Sigmoid colon (tissue), 7 donors: Measurements from ENCODE around the gene ATP5F1C. TPM values are rescaled to one million over a fixed set of nuclear protein-coding genes. Genes with fewer than 3 reads are reported as not detected.
A peak's percentile ranks its signal among the peaks of the same experiment; 100 is the strongest.
"Not testable (repeated sequence)": the region's sequence is repeated elsewhere in the genome, so short reads cannot be mapped to it uniquely, and the experiment has no call there.

Experiments used
- DNase-seq: peaks from one replicate; pipeline ENCODE4 v3.0.0-alpha.2; 2019
- H3K27ac ChIP-seq, 4 donors: fragments of 200-600 bp; sonication (generic); one replicate each; pipeline ENCODE4 v1.5.1; 2016 to 2019; ENCODE audit warnings: mild to moderate bottlenecking in 1 of 4
- H3K27me3 ChIP-seq, 3 donors: fragments of 200-600 bp; sonication (generic); one replicate each; pipeline ENCODE4 v1.5.1; 2019; ENCODE audit warnings: mild to moderate bottlenecking in 1 of 3
- H3K36me3 ChIP-seq, 4 donors: fragments of 200-600 bp; sonication (generic); one replicate each; pipeline ENCODE4 v1.5.1; 2016 to 2019
- H3K4me1 ChIP-seq, 4 donors: fragments of 200-600 bp; sonication (generic); one replicate each; pipeline ENCODE4 v1.5.1; 2017 to 2019
- H3K4me3 ChIP-seq, 4 donors: fragments of 200-600 bp; sonication (generic); one replicate each; pipeline ENCODE4 v1.5.1; 2017 to 2019; ENCODE audit warnings: mild to moderate bottlenecking in 2 of 4, moderate library complexity in 1 of 4
- H3K9me3 ChIP-seq, 4 donors: fragments of 200-600 bp in 3 of 4; sonication (generic) in 3 of 4; one replicate each; pipeline versions ENCODE4 v1.5.1 to v1.6.1; 2013 to 2019
- EP300 ChIP-seq, 4 donors: sonication (generic); formaldehyde crosslinking; IDR thresholded peaks; one replicate each; pipeline ENCODE4 v1.6.1; 2017; ENCODE audit warnings: antibody characterized with exemption in 4 of 4
- POLR2A ChIP-seq, 2 donors: fragments of 450-650 bp; IDR thresholded peaks; one replicate each; pipeline ENCODE4 v1.6.1; 2016; ENCODE audit warnings: antibody characterized with exemption in 2 of 2, mild to moderate bottlenecking in 2 of 2, moderate library complexity in 2 of 2
- POLR2AphosphoS5 ChIP-seq, 4 donors: sonication (generic); formaldehyde crosslinking; IDR thresholded peaks; one replicate each; pipeline ENCODE4 v1.6.1; 2017; ENCODE audit warnings: antibody characterized with exemption in 4 of 4
- WGBS, 2 donors: extraction: QIAGEN DNeasy Blood & Tissue Kit; methylation state at CpG; one replicate each; pipeline ENCODE4 v1.1.7; 2013; 5-methylcytosine and 5-hydroxymethylcytosine counted together
- intact Hi-C: fragments of 100-400 bp; cut with DNase I; formaldehyde crosslinking; loops from one replicate; pipeline ENCODE4 v1.15.1; 2023
- polyA plus RNA-seq, 3 donors: library from polyadenylated mRNA; stranded (reverse); fragments of 200-250 nt; gene quantifications; one replicate each; pipeline ENCODE4 v1.2.3, GENCODE V29; 2013
- total RNA-seq, 4 donors: library from RNA; depleted of rRNA; stranded (reverse); fragments of >200 nt; gene quantifications; one replicate each; pipeline ENCODE4 v1.1.0, GENCODE V29; 2016
- TF ChIP-seq, protein P1 (sequence below), 4 experiments: fragments of 450-650 bp in 3 of 4; fragments of 200-600 bp in 1 of 4; IDR thresholded peaks; one replicate each; pipeline ENCODE4 v1.5.1; 2016 to 2019; ENCODE audit warnings: antibody characterized with exemption in 4 of 4, mild to moderate bottlenecking in 3 of 4, moderate library complexity in 2 of 4
- donor health status: healthy with polysubstance abuse.
- donor health status: Bipolar disorder and iron deficiency.
- donor health status: healthy.

Gene ATP5F1C
- total and polyA plus RNA-seq, 7 donors = 335 to 993 (median 363) TPM

DNA sequence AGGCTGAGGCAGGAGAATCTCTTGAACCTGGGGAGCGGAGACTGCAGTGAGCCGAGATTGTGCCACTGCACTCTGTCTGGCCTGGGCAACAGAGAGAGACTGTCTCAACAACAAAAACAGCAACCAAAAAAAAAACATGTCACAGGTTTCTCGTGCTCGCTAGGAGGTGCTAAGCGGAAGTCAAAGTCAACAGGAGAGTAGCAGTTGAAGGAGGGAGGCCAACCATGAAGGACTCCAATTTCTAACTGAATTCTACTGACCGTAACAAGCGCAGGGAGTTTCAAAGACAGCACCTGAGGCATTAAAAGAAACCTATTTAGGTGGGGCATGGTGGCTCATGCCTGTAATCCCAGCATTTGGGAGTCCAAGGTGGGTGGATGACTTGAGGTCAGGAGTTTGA lies 19.6 kb upstream of the ATP5F1C start:
- TF ChIP-seq, protein P1, sequence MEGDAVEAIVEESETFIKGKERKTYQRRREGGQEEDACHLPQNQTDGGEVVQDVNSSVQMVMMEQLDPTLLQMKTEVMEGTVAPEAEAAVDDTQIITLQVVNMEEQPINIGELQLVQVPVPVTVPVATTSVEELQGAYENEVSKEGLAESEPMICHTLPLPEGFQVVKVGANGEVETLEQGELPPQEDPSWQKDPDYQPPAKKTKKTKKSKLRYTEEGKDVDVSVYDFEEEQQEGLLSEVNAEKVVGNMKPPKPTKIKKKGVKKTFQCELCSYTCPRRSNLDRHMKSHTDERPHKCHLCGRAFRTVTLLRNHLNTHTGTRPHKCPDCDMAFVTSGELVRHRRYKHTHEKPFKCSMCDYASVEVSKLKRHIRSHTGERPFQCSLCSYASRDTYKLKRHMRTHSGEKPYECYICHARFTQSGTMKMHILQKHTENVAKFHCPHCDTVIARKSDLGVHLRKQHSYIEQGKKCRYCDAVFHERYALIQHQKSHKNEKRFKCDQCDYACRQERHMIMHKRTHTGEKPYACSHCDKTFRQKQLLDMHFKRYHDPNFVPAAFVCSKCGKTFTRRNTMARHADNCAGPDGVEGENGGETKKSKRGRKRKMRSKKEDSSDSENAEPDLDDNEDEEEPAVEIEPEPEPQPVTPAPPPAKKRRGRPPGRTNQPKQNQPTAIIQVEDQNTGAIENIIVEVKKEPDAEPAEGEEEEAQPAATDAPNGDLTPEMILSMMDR (IDR thresholded peaks at IDR 0.05) = no peak
- no peak for TF ChIP-seq EP300 (IDR thresholded peaks at IDR 0.05)
- TF ChIP-seq POLR2A (IDR thresholded peaks at IDR 0.05) = no peak
- no peak for TF ChIP-seq POLR2AphosphoS5 (IDR thresholded peaks at IDR 0.05)
- Histone ChIP-seq H3K27ac (no peak overlapping the region), H3K4me1 (no peaks in the 10 kb centered on the region), H3K4me3 (no peak overlapping the region), H3K9me3 (no peaks in the 10 kb centered on the region), H3K27me3 (no peaks in the 10 kb centered on the region), H3K36me3 (peaks cover 6 to 79% (median 32%) of the 10 kb centered on the region in 4 donors)
- intact Hi-C loops = no loop called here
- 95 to 98% methylated on average over 7 of the region's 7 CpGs for WGBS, 2 donors
- no peak for DNase-seq

DNA sequence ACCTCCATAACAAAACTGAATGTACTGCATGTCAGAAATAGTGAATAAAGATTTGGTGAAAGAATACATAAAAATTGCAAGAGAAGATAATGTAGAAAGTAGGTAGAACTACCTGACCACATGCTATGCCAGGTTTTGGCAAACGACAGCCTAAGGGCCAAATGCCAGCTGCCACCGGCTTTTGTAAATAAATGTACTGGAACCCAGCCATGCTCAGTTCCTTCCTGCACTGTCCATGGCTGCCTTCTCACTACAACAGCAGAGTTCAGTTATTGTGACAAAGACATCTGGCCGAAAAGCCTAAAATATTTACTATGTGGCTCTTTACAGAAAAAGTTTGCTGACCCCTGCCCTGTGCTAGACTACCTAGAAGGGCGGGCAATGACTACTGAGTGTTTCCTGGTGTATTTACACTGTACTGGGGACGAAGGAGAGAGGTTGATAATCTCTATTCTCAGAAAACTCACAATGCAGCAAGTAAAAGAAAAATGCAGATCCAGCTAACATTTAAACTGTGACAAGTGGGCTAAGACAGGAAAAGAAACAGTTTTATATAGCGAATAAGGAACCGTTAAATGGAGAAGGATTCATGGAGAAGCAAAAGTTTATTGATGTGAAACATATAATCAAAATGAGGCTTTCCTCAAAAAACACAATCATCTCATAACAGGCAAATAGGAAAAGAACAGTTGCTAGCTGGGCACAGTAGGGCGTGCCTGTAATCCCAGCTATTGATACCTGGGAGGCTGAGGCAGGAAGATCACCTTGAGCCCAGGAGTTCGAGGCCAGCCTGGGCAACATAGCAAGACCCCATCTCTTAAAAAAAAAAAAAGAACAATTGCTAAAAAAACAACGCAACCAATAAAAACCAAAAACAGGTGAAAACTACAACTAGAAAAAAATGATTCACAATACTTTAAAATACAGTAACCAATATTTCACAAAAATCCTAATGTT lies 13.9 kb upstream of the ATP5F1C start:
- 40 to 61% methylated on average over 10 of the region's 10 CpGs for WGBS, 2 donors
- peaks cover 3 to 80% (median 43%) of the 10 kb centered on the region in 4 donors for H3K36me3 ChIP-seq
- DNase-seq = no peak

GRCh38 chr10:7776777-7777176 lies 11.2 kb upstream of the ATP5F1C start:
- 96 to 97% methylated on average over 2 of the region's 2 CpGs for WGBS, 2 donors
- Histone ChIP-seq H3K27ac (no peak overlapping the region), H3K27me3 (no peaks in the 10 kb centered on the region), H3K4me3 (no peak overlapping the region), H3K9me3 (no peaks in the 10 kb centered on the region), H3K36me3 (peaks cover 0 to 86% (median 38%) of the 10 kb centered on the region in 4 donors), H3K4me1 (no peaks in the 10 kb centered on the region)
- intact Hi-C loops = no loop called here
- TF ChIP-seq POLR2A (IDR thresholded peaks at IDR 0.05) (no peak), EP300 (IDR thresholded peaks at IDR 0.05) (no peak), POLR2AphosphoS5 (IDR thresholded peaks at IDR 0.05) (no peak)
- TF ChIP-seq, protein P1 (IDR thresholded peaks at IDR 0.05) = no peak
- no peak for DNase-seq

More for the DNA sequence above, 13.9 kb upstream of the ATP5F1C start:
- no peaks in the 10 kb centered on the region for H3K27me3 ChIP-seq
- H3K4me3 ChIP-seq = no peak overlapping the region
- no peak for TF ChIP-seq POLR2A (IDR thresholded peaks at IDR 0.05)
- TF ChIP-seq POLR2AphosphoS5 (IDR thresholded peaks at IDR 0.05) = no peak
- TF ChIP-seq, protein P1 (IDR thresholded peaks at IDR 0.05) = no peak
- no peak for TF ChIP-seq EP300 (IDR thresholded peaks at IDR 0.05)
- intact Hi-C loops = no loop called here
- H3K9me3 ChIP-seq = no peaks in the 10 kb centered on the region
- no peaks in the 10 kb centered on the region for H3K4me1 ChIP-seq
- H3K27ac ChIP-seq = no peak overlapping the region

- peaks cover 0 to 51% (median 19%) of the 10 kb centered on the region in 4 donors for H3K36me3 ChIP-seq
- peaks cover 0 to 26% (median 14%) of the 10 kb centered on the region in 4 donors for H3K4me1 ChIP-seq
- WGBS, 2 donors = 92 to 95% methylated on average over 6 of the region's 6 CpGs
- DNase-seq, H3K27me3 ChIP-seq, H3K4me3 ChIP-seq, H3K9me3 ChIP-seq, H3K27ac ChIP-seq: not testable (repeated sequence)
- intact Hi-C loops = loop anchor here (10.0 kb wide), 3 partner anchors 97 to 1887 kb away; partner anchors contain the start of gene FBH1
These were observed 5.8 kb upstream of the ATP5F1C start for GRCh38 chr10:7782194-7782593.

- TF ChIP-seq, protein P1 (IDR thresholded peaks at IDR 0.05) = no peak
- TF ChIP-seq POLR2AphosphoS5 (IDR thresholded peaks at IDR 0.05) (no peak), EP300 (IDR thresholded peaks at IDR 0.05) (no peak), POLR2A (IDR thresholded peaks at IDR 0.05) (no peak)
- Histone ChIP-seq H3K36me3 (peaks cover 0 to 10% (median 0%) of the 10 kb centered on the region in 4 donors), H3K4me3 (peak overlapping the region in 1 of 4 donors; percentile 91), H3K4me1 (peaks cover 0 to 55% (median 41%) of the 10 kb centered on the region in 4 donors), H3K9me3 (no peaks in the 10 kb centered on the region), H3K27ac (no peak overlapping the region), H3K27me3 (no peaks in the 10 kb centered on the region)
- intact Hi-C loops = loop anchor here (10.0 kb wide), 3 partner anchors 102 to 1892 kb away; partner anchors contain the start of gene FBH1
- 76 to 86% methylated on average over 3 of the region's 3 CpGs for WGBS, 2 donors
- DNase-seq = no peak
These were observed 1.5 kb upstream of the ATP5F1C start for GRCh38 chr10:7786430-7786829.
